Upper lobe of left lung (tissue), 4 donors: ENCODE results near the gene CUTA.

ENCODE experiments used
- CTCF ChIP-seq, 6 experiments: fragments of 450-650 bp in 4 of 6; fragments of 200-600 bp in 2 of 6; sonication (generic) in 2 of 6; IDR thresholded peaks; one replicate each; pipeline ENCODE4 v1.5.1; 2016 to 2019; ENCODE audit warnings: antibody characterized with exemption in 6 of 6
- EP300 ChIP-seq, 4 donors: sonication (generic); formaldehyde crosslinking; IDR thresholded peaks; one replicate each; pipeline ENCODE4 v1.5.1; 2017; ENCODE audit warnings: antibody characterized with exemption in 4 of 4, control low read depth in 2 of 4
- POLR2A ChIP-seq, 4 donors: fragments of 450-650 bp; IDR thresholded peaks; one replicate each; pipeline ENCODE4 v1.5.1; 2016 to 2017; ENCODE audit warnings: antibody characterized with exemption in 4 of 4, mild to moderate bottlenecking in 2 of 4
- POLR2AphosphoS5 ChIP-seq, 2 donors: sonication (generic); formaldehyde crosslinking; IDR thresholded peaks; one replicate each; pipeline ENCODE4 v1.5.1; 2017; ENCODE audit warnings: antibody characterized with exemption in 2 of 2

GRCh38 chr6:33410711-33411631, 6.9 kb downstream of the CUTA start, which contains the start of gene PHF1:
- TF ChIP-seq CTCF (IDR thresholded peaks at IDR 0.05) (no peak), POLR2A (IDR thresholded peaks at IDR 0.05) (peak in 1 of 4 donors; percentile 75), EP300 (IDR thresholded peaks at IDR 0.05) (no peak), POLR2AphosphoS5 (IDR thresholded peaks at IDR 0.05) (peak; percentile 70 to 77)
